Neutrophil (primary cell): ENCODE data around the gene SLC9A9.

ENCODE experiments used
- H3K27ac ChIP-seq: fragments of 200-600 bp; sonication (generic); 2 replicates; pipeline ENCODE4 v1.5.1; 2016; ENCODE audit warnings: mild to moderate bottlenecking, moderate library complexity
- H3K27me3 ChIP-seq: fragments of 200-600 bp; sonication (generic); 2 replicates; pipeline ENCODE4 v1.6.0; 2016; ENCODE audit warnings: mild to moderate bottlenecking
- H3K36me3 ChIP-seq: fragments of 200-600 bp; sonication (generic); 2 replicates; pipeline ENCODE4 v1.5.1; 2017
- H3K4me1 ChIP-seq, 2 experiments: fragments of 200-600 bp in 1 of 2; sonication (generic) in 1 of 2; 1 replicate in 1 of 2; 2 replicates in 1 of 2; pipeline versions ENCODE4 v1.5.1 to v1.6.1; 2013 to 2016; ENCODE audit warnings: low read depth in 1 of 2, low read length in 1 of 2, mild to moderate bottlenecking in 1 of 2, moderate library complexity in 1 of 2; ENCODE audit not compliant: control insufficient read depth in 1 of 2, insufficient read depth in 1 of 2
- H3K4me3 ChIP-seq, 2 experiments: fragments of 200-600 bp in 1 of 2; sonication (generic) in 1 of 2; 1 replicate in 1 of 2; 2 replicates in 1 of 2; pipeline ENCODE4 v1.5.1; 2013 to 2016; ENCODE audit warnings: low read depth in 1 of 2, low read length in 1 of 2, mild to moderate bottlenecking in 1 of 2, moderate library complexity in 1 of 2
- H3K9me3 ChIP-seq: fragments of 200-600 bp; sonication (generic); 2 replicates; pipeline ENCODE4 v1.5.1; 2016
- CTCF ChIP-seq: fragments of 200-600 bp; sonication (generic); IDR thresholded peaks from 2 replicates; pipeline ENCODE4 v1.5.1; 2016; ENCODE audit warnings: antibody characterized with exemption

Gene SLC9A9

GRCh38 chr3:143784446-143784845 is 63.8 kb downstream of the SLC9A9 start:
- no peak for TF ChIP-seq CTCF
- Histone ChIP-seq H3K4me3 (no peak overlapping the region), H3K4me1 (no peaks in the 10 kb centered on the region), H3K9me3 (no peaks in the 10 kb centered on the region), H3K27ac (no peak overlapping the region), H3K27me3 (no peaks in the 10 kb centered on the region), H3K36me3 (no peaks in the 10 kb centered on the region)

GRCh38 chr3:143783851-143784370 is 64.4 kb downstream of the SLC9A9 start:
- no peak for TF ChIP-seq CTCF

GRCh38 chr3:143775459-143775858 is 72.8 kb downstream of the SLC9A9 start:
- H3K4me1 ChIP-seq: no peaks in the 10 kb centered on the region
- no peaks in the 10 kb centered on the region for H3K27me3 ChIP-seq
- no peak for TF ChIP-seq CTCF
- no peak overlapping the region for H3K27ac ChIP-seq
- no peak overlapping the region for H3K4me3 ChIP-seq
- no peaks in the 10 kb centered on the region for H3K36me3 ChIP-seq
- no peaks in the 10 kb centered on the region for H3K9me3 ChIP-seq

More at GRCh38 chr3:143783851-143784370, 64.4 kb downstream of the SLC9A9 start:
- Histone ChIP-seq H3K36me3 (no peaks in the 10 kb centered on the region), H3K27me3 (no peaks in the 10 kb centered on the region), H3K4me3 (no peak overlapping the region), H3K4me1 (no peaks in the 10 kb centered on the region), H3K27ac (no peak overlapping the region), H3K9me3 (no peaks in the 10 kb centered on the region)

- H3K27ac ChIP-seq: no peak overlapping the region
- H3K4me1 ChIP-seq: no peaks in the 10 kb centered on the region
- no peak overlapping the region for H3K4me3 ChIP-seq
- H3K9me3 ChIP-seq: no peaks in the 10 kb centered on the region
- H3K27me3 ChIP-seq: peaks cover 4% of the 10 kb centered on the region
- no peaks in the 10 kb centered on the region for H3K36me3 ChIP-seq
- TF ChIP-seq CTCF: no peak
Observed at GRCh38 chr3:143771939-143772338, 76.3 kb downstream of the SLC9A9 start.

GRCh38 chr3:143771258-143771657 is 77.0 kb downstream of the SLC9A9 start:
- Histone ChIP-seq H3K4me1 (no peaks in the 10 kb centered on the region), H3K36me3 (no peaks in the 10 kb centered on the region), H3K27me3 (peaks cover 4% of the 10 kb centered on the region), H3K9me3 (no peaks in the 10 kb centered on the region), H3K4me3 (no peak overlapping the region), H3K27ac (no peak overlapping the region)
- TF ChIP-seq CTCF: no peak

GRCh38 chr3:143770391-143770790 is 77.9 kb downstream of the SLC9A9 start:
- Histone ChIP-seq H3K4me3 (no peak overlapping the region), H3K27me3 (peaks cover 4% of the 10 kb centered on the region), H3K27ac (no peak overlapping the region), H3K36me3 (no peaks in the 10 kb centered on the region), H3K9me3 (no peaks in the 10 kb centered on the region), H3K4me1 (no peaks in the 10 kb centered on the region)
- TF ChIP-seq CTCF: no peak
